CD14-positive monocyte (primary cell): ENCODE results near the gene SPATA31D1. TPM values are rescaled to one million over a fixed set of nuclear protein-coding genes. Genes with fewer than 3 reads are reported as not detected.
"Not testable (repeated sequence)": the region's sequence is repeated elsewhere in the genome, so short reads cannot be mapped to it uniquely, and the experiment has no call there.

ENCODE experiments used
- DNase-seq, 3 donors: peaks; one replicate each; pipeline ENCODE4 v3.0.0-alpha.2; 2011 to 2022
- H2AFZ ChIP-seq: 2 replicates; pipeline ENCODE4 v1.6.0; 2012; ENCODE audit warnings: mild to moderate bottlenecking, low read depth, low read length, inconsistent platforms; ENCODE audit not compliant: insufficient read depth, poor library complexity, severe bottlenecking
- H3K27ac ChIP-seq, 2 donors: 1 replicate in 1 of 2; 2 replicates in 1 of 2; pipeline ENCODE4 v1.5.1; 2012 to 2013; ENCODE audit warnings: low read length in 2 of 2, control low read depth in 1 of 2, inconsistent platforms in 1 of 2, low read depth in 1 of 2, mild to moderate bottlenecking in 1 of 2
- H3K27me3 ChIP-seq, 2 donors: one replicate each; pipeline versions ENCODE4 v1.6.0 to v1.6.1; 2011 to 2013; ENCODE audit warnings: low read length in 2 of 2; ENCODE audit not compliant: control insufficient read depth in 2 of 2, insufficient read depth in 2 of 2
- H3K36me3 ChIP-seq, 2 donors: replicated peaks in 1 of 2; 1 replicate in 1 of 2; 2 replicates in 1 of 2; pipeline versions ENCODE4 v1.5.1 to v1.6.1; 2012 to 2013; ENCODE audit warnings: low read length in 2 of 2, control low read depth in 1 of 2, inconsistent platforms in 1 of 2, mild to moderate bottlenecking in 1 of 2; ENCODE audit not compliant: insufficient read depth in 2 of 2, control insufficient read depth in 1 of 2
- H3K4me1 ChIP-seq, 2 donors: 1 replicate in 1 of 2; 2 replicates in 1 of 2; pipeline versions ENCODE4 v1.5.1 to v1.6.1; 2012 to 2013; ENCODE audit warnings: low read length in 2 of 2, control low read depth in 1 of 2, inconsistent platforms in 1 of 2, mild to moderate bottlenecking in 1 of 2, moderate library complexity in 1 of 2; ENCODE audit not compliant: insufficient read depth in 2 of 2, control insufficient read depth in 1 of 2
- H3K4me2 ChIP-seq: replicated peaks from 2 replicates; pipeline ENCODE3; 2012; ENCODE audit warnings: low read length, moderate library complexity, mild to moderate bottlenecking; ENCODE audit not compliant: poor library complexity, severe bottlenecking; ENCODE audit errors: extremely low read depth
- H3K4me3 ChIP-seq, 3 experiments: fragments of 200-600 bp in 1 of 3; sonication (generic) in 1 of 3; replicated peaks in 1 of 3; 1 replicate in 2 of 3; 2 replicates in 1 of 3; pipeline ENCODE4 v1.5.1; 2011 to 2013; ENCODE audit warnings: low read length in 3 of 3, mild to moderate bottlenecking in 3 of 3, control low read depth in 2 of 3, low read depth in 2 of 3, inconsistent platforms in 1 of 3, moderate library complexity in 1 of 3
- H3K79me2 ChIP-seq: 2 replicates; pipeline ENCODE4 v1.6.0; 2012; ENCODE audit warnings: mild to moderate bottlenecking, control low read depth, inconsistent platforms, low read length, moderate library complexity; ENCODE audit not compliant: insufficient read depth
- H3K9ac ChIP-seq: 2 replicates; pipeline ENCODE4 v1.6.0; 2017; ENCODE audit warnings: low read length, mild to moderate bottlenecking; ENCODE audit not compliant: insufficient read depth, poor library complexity, severe bottlenecking
- H3K9me3 ChIP-seq, 2 donors: replicated peaks in 1 of 2; 1 replicate in 1 of 2; 2 replicates in 1 of 2; pipeline versions ENCODE4 v1.5.1 to v1.6.1; 2012 to 2013; ENCODE audit warnings: low read length in 2 of 2, control low read depth in 1 of 2; ENCODE audit not compliant: control insufficient read depth in 1 of 2, insufficient read depth in 1 of 2
- H4K20me1 ChIP-seq: 2 replicates; pipeline ENCODE4 v1.6.0; 2012; ENCODE audit warnings: mild to moderate bottlenecking, low read length, control low read depth, moderate library complexity; ENCODE audit not compliant: insufficient read depth
- H3K27ac Mint-ChIP-seq, 7 donors: one replicate each; pipeline ENCODE4 v1.8.0; 2020; ENCODE audit warnings: mild to moderate bottlenecking in 7 of 7, mixed read lengths in 7 of 7, moderate library complexity in 6 of 7, inconsistent platforms in 2 of 7
- H3K27me3 Mint-ChIP-seq, 3 donors: one replicate each; pipeline ENCODE4 v1.8.0; 2021 to 2022; ENCODE audit warnings: low read depth in 3 of 3, mild to moderate bottlenecking in 3 of 3, mixed read lengths in 3 of 3, moderate library complexity in 3 of 3, inconsistent platforms in 1 of 3
- H3K36me3 Mint-ChIP-seq, 2 donors: one replicate each; pipeline ENCODE4 v1.8.0; 2020; ENCODE audit warnings: mixed read lengths in 2 of 2, inconsistent platforms in 1 of 2, mild to moderate bottlenecking in 1 of 2
- H3K4me1 Mint-ChIP-seq: one replicate; pipeline ENCODE4 v1.8.0; 2020; ENCODE audit warnings: mild to moderate bottlenecking, mixed read lengths
- H3K4me3 Mint-ChIP-seq, 2 donors: one replicate each; pipeline ENCODE4 v1.8.0; 2020; ENCODE audit warnings: mild to moderate bottlenecking in 2 of 2, mixed read lengths in 2 of 2, moderate library complexity in 1 of 2
- H3K9me3 Mint-ChIP-seq, 7 donors: one replicate each; pipeline ENCODE4 v1.8.0; 2020 to 2022; ENCODE audit warnings: mixed read lengths in 7 of 7, mild to moderate bottlenecking in 6 of 7, moderate library complexity in 6 of 7, inconsistent platforms in 2 of 7
- WGBS: methylation state at CpG from one replicate; pipeline ENCODE4 v1.1.5; 2013; ENCODE audit warnings: missing lambda C conversion rate; ENCODE audit not compliant: insufficient coverage; 5-methylcytosine and 5-hydroxymethylcytosine counted together
- intact Hi-C, 2 donors: fragments of 100-400 bp; cut with micrococcal nuclease; formaldehyde crosslinking; loops; one replicate each; pipeline versions ENCODE4 v1.15.0 to v1.15.1; 2023
- polyA minus RNA-seq: library from RNA; depleted of rRNA, polyadenylated mRNA; stranded (reverse); fragments of >200 nt; gene quantifications from 2 replicates; pipeline ENCODE4 v1.2.3, GENCODE V29; 2012
- polyA plus RNA-seq, 3 donors: library from polyadenylated mRNA; depleted of rRNA in 1 of 3; unstranded in 2 of 3; stranded (reverse) in 1 of 3; fragments of 300-500 nt in 2 of 3; fragments of >200 nt in 1 of 3; fragmentation: Illumina TruSeq in 2 of 3; gene quantifications; 1 replicate in 2 of 3; 2 replicates in 1 of 3; pipeline ENCODE4 v1.2.3, GENCODE V29; 2012 to 2021
- total RNA-seq, 12 experiments: library from RNA in 1 of 12; stranded (reverse) in 1 of 12; fragments of 120-200 nt in 1 of 12; gene quantifications; one replicate each; pipeline ENCODE4 v1.2.4 and lab custom pipeline; 2013 to 2026; ENCODE audit warnings: mixed read lengths in 6 of 12, inconsistent platforms in 1 of 12

SPATA31D1 gene
- not detected for total RNA-seq (2013)
- polyA plus RNA-seq (not detected), polyA minus RNA-seq (not detected in 2 replicates), total RNA-seq (lab: John Stamatoyannopoulos, UW) (0 to 0.60 (median 0) reads per million in 11 experiments)

- WGBS: no CpG with 5 or more reads among the region's 1 CpG
- H3K36me3 Mint-ChIP-seq: not testable (repeated sequence)
These were observed at the start of gene SPATA31D1 for GRCh38 chr9:81988472-81988871. SPATA31D1 (plus strand) TSS chr9:81988772; CDS start chr9:81988819, 47 bp downstream.

GRCh38 chr9:81943393-81943792 lies 45.2 kb upstream of the SPATA31D1 start, which contains the start of gene SPATA31D3:
SPATA31D3 (plus strand) TSS chr9:81943500; CDS start chr9:81943586, 86 bp downstream.
- H3K27me3 ChIP-seq, H3K9ac ChIP-seq, H3K4me2 ChIP-seq, H3K36me3 Mint-ChIP-seq, DNase-seq, H3K27ac ChIP-seq, H2AFZ ChIP-seq, H3K9me3 Mint-ChIP-seq, intact Hi-C loops, H3K36me3 ChIP-seq, H3K9me3 ChIP-seq, H3K4me3 ChIP-seq, H4K20me1 ChIP-seq, H3K27ac Mint-ChIP-seq, H3K27me3 Mint-ChIP-seq, H3K4me3 Mint-ChIP-seq, H3K79me2 ChIP-seq, H3K4me1 ChIP-seq, H3K4me1 Mint-ChIP-seq: not testable (repeated sequence)
- WGBS: no CpG with 5 or more reads among the region's 2 CpGs

More at GRCh38 chr9:81988472-81988871, at the start of gene SPATA31D1:
- H3K27me3 Mint-ChIP-seq, H3K4me2 ChIP-seq, H4K20me1 ChIP-seq, H2AFZ ChIP-seq, H3K79me2 ChIP-seq, H3K27me3 ChIP-seq, H3K4me3 ChIP-seq, H3K9ac ChIP-seq, intact Hi-C loops, DNase-seq, H3K4me1 Mint-ChIP-seq, H3K36me3 ChIP-seq, H3K27ac ChIP-seq, H3K27ac Mint-ChIP-seq, H3K4me1 ChIP-seq, H3K4me3 Mint-ChIP-seq: not testable (repeated sequence)
- H3K9me3 ChIP-seq: peaks cover 20 to 24% of the 10 kb centered on the region in 2 donors
- peaks cover 14 to 24% (median 19%) of the 10 kb centered on the region in 7 donors for H3K9me3 Mint-ChIP-seq

GRCh38 chr9:81948650-81949049 lies 39.9 kb upstream of the SPATA31D1 start:
- H3K27ac Mint-ChIP-seq, intact Hi-C loops, H3K4me3 Mint-ChIP-seq, DNase-seq, H3K9ac ChIP-seq, H3K9me3 ChIP-seq, H3K4me3 ChIP-seq, H3K36me3 ChIP-seq, H3K4me2 ChIP-seq, H3K27me3 ChIP-seq, H4K20me1 ChIP-seq, H2AFZ ChIP-seq, H3K4me1 ChIP-seq, H3K27me3 Mint-ChIP-seq, H3K79me2 ChIP-seq, H3K27ac ChIP-seq, H3K4me1 Mint-ChIP-seq, H3K36me3 Mint-ChIP-seq: not testable (repeated sequence)
- H3K9me3 Mint-ChIP-seq: peaks cover 0 to 13% (median 2%) of the 10 kb centered on the region in 7 donors
- WGBS: no CpG with 5 or more reads among the region's 3 CpGs
